IPS-18c (cell line): ENCODE measurements around the gene RPIA.
A peak's percentile ranks its signal among the peaks of the same experiment; 100 is the strongest.
"Not testable (repeated sequence)": the region's sequence is repeated elsewhere in the genome, so short reads cannot be mapped to it uniquely, and the experiment has no call there.

Experiments
- H3K4me3 ChIP-seq: 2 replicates; pipeline ENCODE4 v1.7.0; 2013; ENCODE audit warnings: low read depth, mild to moderate bottlenecking, low read length, moderate library complexity; ENCODE audit not compliant: insufficient read depth
- H3K9me3 ChIP-seq: one replicate; pipeline ENCODE4 v1.6.1; 2013; ENCODE audit warnings: mild to moderate bottlenecking, low read length, moderate library complexity; ENCODE audit not compliant: control insufficient read depth, insufficient read depth

Gene RPIA

GRCh38 chr2:88754585-88755320 is 63.3 kb downstream of the RPIA start:
- peaks cover 3% of the 10 kb centered on the region for H3K9me3 ChIP-seq
- H3K4me3 ChIP-seq = no peak overlapping the region

GRCh38 chr2:88755836-88756235 is 64.4 kb downstream of the RPIA start:
- Histone ChIP-seq H3K9me3 (peaks cover 3% of the 10 kb centered on the region), H3K4me3 (no peak overlapping the region)

GRCh38 chr2:88757025-88757424 is 65.6 kb downstream of the RPIA start:
- H3K4me3 ChIP-seq = no peak overlapping the region
- peaks cover 3% of the 10 kb centered on the region for H3K9me3 ChIP-seq

- not testable (repeated sequence) for H3K9me3 ChIP-seq, H3K4me3 ChIP-seq
These were observed 67.2 kb downstream of the RPIA start for GRCh38 chr2:88758702-88759101.

GRCh38 chr2:88760819-88761598 is 69.5 kb downstream of the RPIA start:
- Histone ChIP-seq H3K4me3 (no peak overlapping the region), H3K9me3 (peaks cover 6% of the 10 kb centered on the region)

GRCh38 chr2:88764141-88764849 is 72.8 kb downstream of the RPIA start:
- Histone ChIP-seq H3K9me3 (peaks cover 3% of the 10 kb centered on the region), H3K4me3 (no peak overlapping the region)

- Histone ChIP-seq H3K4me3 (peak overlapping the region; percentile 56; the same call in 1 of the 2 replicates), H3K9me3 (peaks cover 3% of the 10 kb centered on the region)
These were observed 73.3 kb downstream of the RPIA start for GRCh38 chr2:88764850-88765153.

GRCh38 chr2:88765154-88765888 is 73.8 kb downstream of the RPIA start:
- Histone ChIP-seq H3K4me3 (peak overlapping the region; percentile 56), H3K9me3 (peaks cover 3% of the 10 kb centered on the region)

GRCh38 chr2:88765889-88766481 is 74.5 kb downstream of the RPIA start:
- H3K4me3 ChIP-seq = peak overlapping the region; percentile 56; the same call in 1 of the 2 replicates
- not testable (repeated sequence) for H3K9me3 ChIP-seq

- Histone ChIP-seq H3K9me3 (peaks cover 1% of the 10 kb centered on the region), H3K4me3 (no peak overlapping the region)
These were observed 78.5 kb downstream of the RPIA start for GRCh38 chr2:88770016-88770415.

GRCh38 chr2:88773233-88774028 is 82.0 kb downstream of the RPIA start:
- H3K4me3 ChIP-seq, H3K9me3 ChIP-seq: not testable (repeated sequence)

- not testable (repeated sequence) for H3K9me3 ChIP-seq, H3K4me3 ChIP-seq
These were observed 97.7 kb downstream of the RPIA start for GRCh38 chr2:88789213-88789612.

GRCh38 chr2:88795932-88796331 is 104.5 kb downstream of the RPIA start:
- H3K9me3 ChIP-seq, H3K4me3 ChIP-seq: not testable (repeated sequence)

- not testable (repeated sequence) for H3K9me3 ChIP-seq
These were observed 105.0 kb downstream of the RPIA start for GRCh38 chr2:88796523-88796922.

GRCh38 chr2:88797164-88797563 is 105.7 kb downstream of the RPIA start:
- not testable (repeated sequence) for H3K9me3 ChIP-seq, H3K4me3 ChIP-seq

More at GRCh38 chr2:88796523-88796922, 105.0 kb downstream of the RPIA start:
- H3K4me3 ChIP-seq = not testable (repeated sequence)
